EH (cell line): ENCODE measurements around the gene HIPK3.
"Not testable (repeated sequence)": the region's sequence is repeated elsewhere in the genome, so short reads cannot be mapped to it uniquely, and the experiment has no call there.

Experiments used
- DNase-seq: peaks from one replicate; pipeline ENCODE4 v3.0.0-alpha.2; 2015; ENCODE audit warnings: low read depth

Gene HIPK3

DNA sequence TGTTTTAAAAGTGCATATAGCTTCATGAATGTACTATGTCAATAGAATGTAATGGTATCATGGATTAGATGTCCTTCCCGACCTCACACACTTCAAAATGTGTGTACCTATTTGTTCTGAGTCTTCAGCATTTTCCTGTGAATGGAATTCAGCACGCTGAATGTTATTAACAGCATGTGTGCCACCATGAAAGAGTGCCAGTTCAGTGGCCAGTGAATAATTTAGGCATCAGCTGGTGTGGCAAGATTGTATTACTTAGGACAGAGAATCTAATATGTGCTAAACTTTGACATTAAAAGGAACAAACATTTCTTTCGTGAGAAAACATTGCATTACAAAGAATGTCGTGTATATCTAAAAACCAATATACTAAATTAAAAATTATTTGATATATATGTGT is 46.4 kb downstream of the HIPK3 start:
- no peak for DNase-seq

DNA sequence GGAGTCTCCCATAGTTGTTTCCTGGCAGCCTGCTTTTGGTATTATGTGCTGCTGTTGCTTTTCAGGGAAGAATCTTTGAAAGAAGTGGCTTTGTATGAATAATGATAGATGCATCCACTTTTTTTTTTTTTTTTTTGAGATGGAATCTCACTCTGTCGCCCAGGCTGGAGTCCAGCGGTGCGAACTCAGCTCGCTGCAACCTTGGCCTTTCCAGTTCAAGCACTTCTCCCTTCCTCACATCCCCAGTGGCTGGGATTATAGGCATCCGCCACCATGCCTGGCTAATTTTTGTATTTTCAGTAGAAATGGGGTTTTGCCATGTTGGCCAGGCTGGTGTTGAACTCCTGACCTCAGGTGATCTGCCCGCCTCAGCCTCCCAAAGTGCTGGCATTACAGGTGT is 49.6 kb downstream of the HIPK3 start:
- not testable (repeated sequence) for DNase-seq

DNA sequence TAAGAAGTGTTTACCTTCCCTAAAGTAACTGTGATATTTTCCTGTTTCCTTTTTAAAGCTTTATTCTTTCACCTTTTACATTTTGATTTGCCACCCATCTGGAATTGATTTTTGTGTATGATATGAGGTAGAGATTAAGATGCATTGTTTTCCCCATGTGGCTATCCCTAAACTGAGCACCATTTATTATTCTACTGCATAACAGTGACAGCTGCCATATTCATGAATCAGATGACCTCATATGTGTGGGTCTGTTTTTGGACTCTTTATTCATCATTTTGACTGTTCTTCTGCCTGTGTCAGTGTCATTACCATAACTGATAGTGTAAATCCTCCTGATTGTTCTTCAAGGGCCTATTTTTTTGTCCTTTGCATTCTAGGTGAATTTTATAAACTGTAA is 50.8 kb downstream of the HIPK3 start:
- DNase-seq = peak; percentile 50

DNA sequence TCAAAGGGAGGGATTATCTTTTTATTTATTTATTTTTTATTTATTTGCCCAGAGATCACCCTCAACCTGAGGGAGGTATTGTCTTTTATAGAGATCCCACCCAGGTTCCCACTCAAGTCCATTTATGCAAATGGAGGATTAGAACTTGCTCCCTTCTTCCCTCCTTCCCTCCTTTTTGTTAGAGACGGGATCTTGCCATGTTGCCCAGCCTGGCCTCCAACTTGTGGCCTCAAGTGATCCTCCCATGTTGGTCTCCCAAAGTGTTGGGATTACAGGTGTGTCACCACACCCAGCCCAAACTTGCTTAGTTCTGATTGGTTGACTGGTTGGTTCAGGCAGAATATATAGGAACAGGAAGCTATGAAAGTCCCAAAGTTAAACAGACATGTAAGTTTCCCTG is 51.9 kb downstream of the HIPK3 start:
- no peak for DNase-seq

- DNase-seq = peak; percentile 30
Measured at GRCh38 chr11:33310720-33311500, 53.7 kb downstream of the HIPK3 start.

DNA sequence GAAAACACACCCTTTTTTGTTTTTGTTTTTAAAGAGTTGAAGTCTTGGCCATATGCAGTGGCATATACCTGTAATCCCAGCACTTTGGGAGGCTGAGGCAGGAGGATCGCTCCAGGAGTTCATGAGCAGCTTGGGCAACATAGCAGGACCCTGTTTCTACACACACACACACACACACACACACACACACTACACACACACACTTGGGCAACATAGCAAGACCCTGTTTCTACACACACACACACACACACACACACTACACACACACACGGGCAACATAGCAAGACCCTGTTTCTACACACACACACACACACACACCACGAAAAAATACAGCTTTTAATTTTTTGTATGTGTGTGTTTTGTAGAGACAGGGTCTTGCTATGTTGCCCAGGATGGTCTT is 54.5 kb downstream of the HIPK3 start:
- no peak for DNase-seq

DNA sequence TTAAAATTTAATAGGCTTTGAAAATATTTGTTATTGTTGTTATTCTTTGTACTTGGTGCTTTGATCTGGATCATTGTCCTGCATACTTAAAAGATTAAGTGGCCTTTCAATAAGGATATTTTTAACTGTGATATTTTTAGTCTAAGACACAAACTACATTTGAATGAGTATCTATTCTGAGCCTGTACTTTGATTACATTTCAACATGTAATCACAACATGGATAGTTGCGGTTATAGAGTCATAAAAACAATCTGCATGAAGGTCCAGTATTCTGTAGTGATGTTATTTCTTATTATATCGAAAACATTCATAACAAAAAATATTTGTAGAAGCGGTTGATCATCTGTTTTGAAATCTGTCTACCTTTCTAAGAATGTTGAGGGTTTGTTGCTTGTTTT is 58.6 kb downstream of the HIPK3 start:
- DNase-seq = peak; percentile 30

- DNase-seq = peak; percentile 33
Measured at GRCh38 chr11:33317662-33318061, 60.5 kb downstream of the HIPK3 start.

GRCh38 chr11:33320016-33320813 is 63.0 kb downstream of the HIPK3 start:
- no peak for DNase-seq

DNA sequence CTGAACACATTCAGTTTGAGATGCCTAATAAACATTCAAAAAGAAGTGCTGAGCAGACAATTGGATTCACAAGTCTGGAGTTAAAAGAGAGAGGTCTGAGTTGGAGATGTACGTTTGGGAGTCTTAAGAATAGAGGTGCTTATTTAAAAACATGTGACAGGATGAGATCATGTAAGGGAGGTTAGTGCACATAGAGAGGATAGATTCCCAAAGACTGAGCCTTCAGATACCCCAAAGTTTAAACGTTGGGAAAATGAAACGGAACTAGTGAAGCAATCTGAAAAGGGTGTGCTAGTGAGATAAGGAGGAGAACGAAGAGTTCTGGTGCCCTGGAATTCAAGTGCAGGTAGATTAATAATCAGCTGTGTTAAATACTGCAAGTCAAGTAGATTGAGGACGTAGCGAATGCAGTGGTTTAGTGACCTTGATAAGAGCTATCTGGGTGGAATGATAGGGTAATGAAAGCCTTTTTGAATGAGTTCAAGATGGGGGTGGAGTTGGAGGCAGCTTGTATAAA is 63.7 kb downstream of the HIPK3 start:
- no peak for DNase-seq

DNA sequence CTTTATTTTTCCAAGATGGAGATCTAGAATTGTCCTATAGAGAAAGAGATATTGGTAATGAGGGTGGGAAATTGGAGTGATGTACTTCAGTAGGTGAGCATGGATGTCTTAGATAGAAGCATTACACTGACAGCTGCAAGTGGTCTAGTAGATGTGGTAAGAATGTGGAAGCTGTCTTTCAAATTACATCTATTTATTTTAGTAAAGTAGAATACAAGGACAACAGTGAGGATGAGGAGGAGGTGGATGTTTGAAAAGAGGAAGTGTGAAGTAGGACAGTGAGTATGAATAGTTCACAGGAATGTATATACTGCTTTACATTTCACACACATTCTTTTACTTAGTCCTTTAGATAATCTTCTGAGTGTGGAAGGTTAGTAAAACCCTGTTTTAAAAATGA is 64.2 kb downstream of the HIPK3 start:
- no peak for DNase-seq

GRCh38 chr11:33323421-33323820 is 66.2 kb downstream of the HIPK3 start:
- no peak for DNase-seq

GRCh38 chr11:33324302-33324985 is 67.3 kb downstream of the HIPK3 start:
- DNase-seq = no peak

- DNase-seq = no peak
Measured at GRCh38 chr11:33325451-33325850, 68.3 kb downstream of the HIPK3 start.

GRCh38 chr11:33329705-33330329 is 72.6 kb downstream of the HIPK3 start:
- peak; percentile 72 for DNase-seq

GRCh38 chr11:33333816-33334215 is 76.6 kb downstream of the HIPK3 start:
- DNase-seq = no peak

DNA sequence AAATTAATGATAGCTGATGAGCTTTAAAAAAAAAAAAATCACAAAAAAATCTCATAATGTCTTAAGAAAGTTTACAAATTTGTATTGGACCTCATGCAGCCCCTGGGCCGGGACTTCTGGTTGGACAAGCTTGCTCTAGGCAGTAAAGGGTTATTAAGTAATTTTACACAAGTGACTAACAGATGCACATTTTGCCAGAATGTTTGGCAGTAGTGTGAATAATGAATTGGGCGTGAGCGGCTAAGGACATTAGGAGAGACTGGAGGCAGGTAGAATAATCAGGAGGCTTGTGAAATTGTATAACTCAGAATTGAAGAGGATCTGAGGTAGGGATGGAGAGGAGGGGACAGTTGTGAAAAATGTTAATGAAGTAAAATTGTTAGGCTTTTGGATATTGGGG is 77.4 kb downstream of the HIPK3 start:
- no peak for DNase-seq

DNA sequence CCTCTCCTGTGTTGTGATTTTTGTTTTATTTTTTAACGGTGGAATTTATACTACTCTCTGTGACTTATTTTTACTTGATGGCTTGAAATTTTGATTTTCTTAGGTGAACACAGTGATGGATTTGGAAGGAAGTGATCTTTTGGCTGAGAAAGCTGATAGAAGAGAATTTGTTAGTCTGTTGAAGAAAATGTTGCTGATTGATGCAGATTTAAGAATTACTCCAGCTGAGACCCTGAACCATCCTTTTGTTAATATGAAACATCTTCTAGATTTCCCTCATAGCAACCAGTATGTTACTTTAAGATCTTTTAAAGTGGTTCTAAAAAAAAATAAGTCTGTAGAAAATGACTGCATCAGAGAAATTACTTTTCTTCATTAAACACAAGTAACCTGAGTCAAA is 82.1 kb downstream of the HIPK3 start:
- DNase-seq = no peak

DNA sequence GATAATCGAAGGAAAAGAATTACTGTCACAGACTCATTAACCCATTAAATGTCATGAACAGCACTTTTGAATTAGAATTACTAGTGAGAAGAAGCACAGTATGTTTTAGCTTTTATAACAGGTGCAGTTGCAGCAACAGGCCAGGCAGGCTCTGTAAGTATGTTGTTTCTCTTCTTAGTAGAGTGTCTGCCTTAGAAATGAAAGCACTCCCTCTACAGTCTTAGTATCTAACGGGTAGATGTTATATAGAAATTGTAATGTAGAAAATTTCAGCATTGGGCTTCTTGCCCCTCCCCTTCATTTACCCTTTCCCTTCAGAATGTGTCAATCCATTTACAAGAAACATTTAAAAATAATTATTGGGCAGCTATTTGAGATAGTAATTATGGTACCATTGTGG is 87.4 kb downstream of the HIPK3 start:
- no peak for DNase-seq

GRCh38 chr11:33347490-33348125 is 90.4 kb downstream of the HIPK3 start:
- DNase-seq = no peak

DNA sequence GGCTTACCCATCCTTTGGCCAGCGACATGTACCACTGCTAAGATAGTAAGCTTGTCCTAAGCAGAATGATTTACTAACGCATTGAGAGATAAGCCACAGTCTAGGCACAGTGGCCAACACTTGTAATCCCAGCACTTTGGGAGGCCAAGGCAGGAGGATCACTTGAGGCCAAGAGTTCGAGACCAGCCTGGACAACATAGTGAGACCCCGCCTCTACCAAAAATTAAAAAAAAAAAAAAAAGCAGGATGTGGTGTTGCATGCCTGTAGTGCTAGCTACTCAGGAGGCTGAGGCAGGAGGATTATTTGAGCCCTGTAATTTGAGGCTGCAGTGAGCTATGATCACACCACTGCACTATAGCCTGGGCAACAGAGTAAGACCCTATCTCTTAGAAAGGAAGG is 93.1 kb downstream of the HIPK3 start:
- DNase-seq = no peak
